GM13976 (cell line): Measurements from ENCODE around the gene ACACA.

Source experiments
- DNase-seq: peaks from one replicate; pipeline ENCODE4 v3.0.0; 2012; ENCODE audit warnings: low spot score
- CTCF ChIP-seq: IDR thresholded peaks from 2 replicates; pipeline ENCODE4 v1.5.1; 2012; ENCODE audit warnings: borderline replicate concordance, mild to moderate bottlenecking; ENCODE audit not compliant: insufficient read depth; ENCODE audit errors: extremely low read depth, missing control alignments, control extremely low read depth
- in situ Hi-C: fragments of 300-500 bp; cut with MboI; formaldehyde crosslinking; loops from one replicate; pipeline ENCODE4 v1.12.0; 2022; ENCODE audit warnings: low sequenced_read_pairs, mixed read lengths, inconsistent platforms; ENCODE audit not compliant: unreplicated experiment

ACACA gene

GRCh38 chr17:37315601-37316000 is 91.0 kb downstream of the ACACA start:
- TF ChIP-seq CTCF = no peak
- DNase-seq = no peak
- in situ Hi-C loops = no loop called here

- in situ Hi-C loops = no loop called here
- TF ChIP-seq CTCF = no peak
- no peak for DNase-seq
Measured at GRCh38 chr17:37312137-37312923, 94.3 kb downstream of the ACACA start.

GRCh38 chr17:37310940-37311339 is 95.7 kb downstream of the ACACA start:
- no peak for DNase-seq
- in situ Hi-C loops = no loop called here
- no peak for TF ChIP-seq CTCF

- in situ Hi-C loops = no loop called here
- no peak for DNase-seq
- no peak for TF ChIP-seq CTCF
Measured at GRCh38 chr17:37309051-37309450, 97.6 kb downstream of the ACACA start.

- in situ Hi-C loops = no loop called here
- no peak for DNase-seq
- no peak for TF ChIP-seq CTCF
Measured at GRCh38 chr17:37305406-37305905, 101.2 kb downstream of the ACACA start.

GRCh38 chr17:37301288-37301687 is 105.3 kb downstream of the ACACA start:
- no peak for DNase-seq
- TF ChIP-seq CTCF = no peak
- in situ Hi-C loops = no loop called here
